ENCODE results near the gene ACTRT2. TPM values are rescaled to one million over a fixed set of nuclear protein-coding genes. Genes with fewer than 3 reads are reported as not detected.

Gene ACTRT2
- total and polyA plus RNA-seq, 2 experiments from 2014 or later, result not detected

GRCh38 chr1:2973601-2974593 lies 47.4 kb upstream of the ACTRT2 start:
- Histone ChIP-seq H2AFZ (no peak overlapping the region), H3K27me3 (ENCODE audit: insufficient read depth) (no peaks in the 10 kb centered on the region), H3K36me3 (ENCODE audit: insufficient read depth) (no peaks in the 10 kb centered on the region), H3K79me2 (replicated peaks; ENCODE audit: insufficient read depth) (no peaks in the 10 kb centered on the region), H3K4me2 (no peak overlapping the region), H3K27ac (ENCODE audit: low read depth) (no peak overlapping the region), H3K9me2 (ENCODE audit: insufficient read depth) (no peaks in the 10 kb centered on the region), H4K20me1 (replicated peaks; ENCODE audit: insufficient read depth) (no peaks in the 10 kb centered on the region), H3K4me1 (ENCODE audit: insufficient read depth) (no peaks in the 10 kb centered on the region), H3K4me3 (no peak overlapping the region), H3F3A (replicated peaks; ENCODE audit: low read depth) (no peaks in the 10 kb centered on the region)
- peaks cover 29% of the 10 kb centered on the region for H3K9me3 Mint-ChIP-seq
- no peak for DNase-seq (ENCODE audit: low spot score)
- peaks cover 2% of the 10 kb centered on the region for H3K27me3 Mint-ChIP-seq (ENCODE audit: insufficient read depth, low read depth, poor library complexity)
- no peak overlapping the region for H3K4me3 Mint-ChIP-seq
- no peaks in the 10 kb centered on the region for H3K4me1 Mint-ChIP-seq
- TF ChIP-seq, protein P1, sequence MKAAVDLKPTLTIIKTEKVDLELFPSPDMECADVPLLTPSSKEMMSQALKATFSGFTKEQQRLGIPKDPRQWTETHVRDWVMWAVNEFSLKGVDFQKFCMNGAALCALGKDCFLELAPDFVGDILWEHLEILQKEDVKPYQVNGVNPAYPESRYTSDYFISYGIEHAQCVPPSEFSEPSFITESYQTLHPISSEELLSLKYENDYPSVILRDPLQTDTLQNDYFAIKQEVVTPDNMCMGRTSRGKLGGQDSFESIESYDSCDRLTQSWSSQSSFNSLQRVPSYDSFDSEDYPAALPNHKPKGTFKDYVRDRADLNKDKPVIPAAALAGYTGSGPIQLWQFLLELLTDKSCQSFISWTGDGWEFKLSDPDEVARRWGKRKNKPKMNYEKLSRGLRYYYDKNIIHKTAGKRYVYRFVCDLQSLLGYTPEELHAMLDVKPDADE (IDR thresholded peaks at IDR 0.05), result no peak
- TF ChIP-seq EZH2phosphoT487 (IDR thresholded peaks at IDR 0.05; ENCODE audit: unreplicated experiment) (no peak), CREB1 (CRISPR knock-in tag; IDR thresholded peaks at IDR 0.05; ENCODE audit: low read depth) (no peak), POLR2AphosphoS5 (IDR thresholded peaks at IDR 0.05; ENCODE audit: low read depth) (no peak), ZNF114 (CRISPR knock-in tag; IDR thresholded peaks at IDR 0.05) (no peak), JUNB (IDR thresholded peaks at IDR 0.05; ENCODE audit: unreplicated experiment) (no peak), EZH2 (IDR thresholded peaks at IDR 0.05; ENCODE audit: low read depth, unreplicated experiment) (no peak), ZNF331 (CRISPR knock-in tag; IDR thresholded peaks at IDR 0.05; ENCODE audit: low read depth) (no peak), REST (IDR thresholded peaks at IDR 0.05; ENCODE audit: unreplicated experiment) (no peak), STAT1 (IDR thresholded peaks at IDR 0.05; ENCODE audit: unreplicated experiment) (no peak), NANOG (IDR thresholded peaks at IDR 0.05; ENCODE audit: borderline replicate concordance) (no peak)
- TF ChIP-seq, protein P2, sequence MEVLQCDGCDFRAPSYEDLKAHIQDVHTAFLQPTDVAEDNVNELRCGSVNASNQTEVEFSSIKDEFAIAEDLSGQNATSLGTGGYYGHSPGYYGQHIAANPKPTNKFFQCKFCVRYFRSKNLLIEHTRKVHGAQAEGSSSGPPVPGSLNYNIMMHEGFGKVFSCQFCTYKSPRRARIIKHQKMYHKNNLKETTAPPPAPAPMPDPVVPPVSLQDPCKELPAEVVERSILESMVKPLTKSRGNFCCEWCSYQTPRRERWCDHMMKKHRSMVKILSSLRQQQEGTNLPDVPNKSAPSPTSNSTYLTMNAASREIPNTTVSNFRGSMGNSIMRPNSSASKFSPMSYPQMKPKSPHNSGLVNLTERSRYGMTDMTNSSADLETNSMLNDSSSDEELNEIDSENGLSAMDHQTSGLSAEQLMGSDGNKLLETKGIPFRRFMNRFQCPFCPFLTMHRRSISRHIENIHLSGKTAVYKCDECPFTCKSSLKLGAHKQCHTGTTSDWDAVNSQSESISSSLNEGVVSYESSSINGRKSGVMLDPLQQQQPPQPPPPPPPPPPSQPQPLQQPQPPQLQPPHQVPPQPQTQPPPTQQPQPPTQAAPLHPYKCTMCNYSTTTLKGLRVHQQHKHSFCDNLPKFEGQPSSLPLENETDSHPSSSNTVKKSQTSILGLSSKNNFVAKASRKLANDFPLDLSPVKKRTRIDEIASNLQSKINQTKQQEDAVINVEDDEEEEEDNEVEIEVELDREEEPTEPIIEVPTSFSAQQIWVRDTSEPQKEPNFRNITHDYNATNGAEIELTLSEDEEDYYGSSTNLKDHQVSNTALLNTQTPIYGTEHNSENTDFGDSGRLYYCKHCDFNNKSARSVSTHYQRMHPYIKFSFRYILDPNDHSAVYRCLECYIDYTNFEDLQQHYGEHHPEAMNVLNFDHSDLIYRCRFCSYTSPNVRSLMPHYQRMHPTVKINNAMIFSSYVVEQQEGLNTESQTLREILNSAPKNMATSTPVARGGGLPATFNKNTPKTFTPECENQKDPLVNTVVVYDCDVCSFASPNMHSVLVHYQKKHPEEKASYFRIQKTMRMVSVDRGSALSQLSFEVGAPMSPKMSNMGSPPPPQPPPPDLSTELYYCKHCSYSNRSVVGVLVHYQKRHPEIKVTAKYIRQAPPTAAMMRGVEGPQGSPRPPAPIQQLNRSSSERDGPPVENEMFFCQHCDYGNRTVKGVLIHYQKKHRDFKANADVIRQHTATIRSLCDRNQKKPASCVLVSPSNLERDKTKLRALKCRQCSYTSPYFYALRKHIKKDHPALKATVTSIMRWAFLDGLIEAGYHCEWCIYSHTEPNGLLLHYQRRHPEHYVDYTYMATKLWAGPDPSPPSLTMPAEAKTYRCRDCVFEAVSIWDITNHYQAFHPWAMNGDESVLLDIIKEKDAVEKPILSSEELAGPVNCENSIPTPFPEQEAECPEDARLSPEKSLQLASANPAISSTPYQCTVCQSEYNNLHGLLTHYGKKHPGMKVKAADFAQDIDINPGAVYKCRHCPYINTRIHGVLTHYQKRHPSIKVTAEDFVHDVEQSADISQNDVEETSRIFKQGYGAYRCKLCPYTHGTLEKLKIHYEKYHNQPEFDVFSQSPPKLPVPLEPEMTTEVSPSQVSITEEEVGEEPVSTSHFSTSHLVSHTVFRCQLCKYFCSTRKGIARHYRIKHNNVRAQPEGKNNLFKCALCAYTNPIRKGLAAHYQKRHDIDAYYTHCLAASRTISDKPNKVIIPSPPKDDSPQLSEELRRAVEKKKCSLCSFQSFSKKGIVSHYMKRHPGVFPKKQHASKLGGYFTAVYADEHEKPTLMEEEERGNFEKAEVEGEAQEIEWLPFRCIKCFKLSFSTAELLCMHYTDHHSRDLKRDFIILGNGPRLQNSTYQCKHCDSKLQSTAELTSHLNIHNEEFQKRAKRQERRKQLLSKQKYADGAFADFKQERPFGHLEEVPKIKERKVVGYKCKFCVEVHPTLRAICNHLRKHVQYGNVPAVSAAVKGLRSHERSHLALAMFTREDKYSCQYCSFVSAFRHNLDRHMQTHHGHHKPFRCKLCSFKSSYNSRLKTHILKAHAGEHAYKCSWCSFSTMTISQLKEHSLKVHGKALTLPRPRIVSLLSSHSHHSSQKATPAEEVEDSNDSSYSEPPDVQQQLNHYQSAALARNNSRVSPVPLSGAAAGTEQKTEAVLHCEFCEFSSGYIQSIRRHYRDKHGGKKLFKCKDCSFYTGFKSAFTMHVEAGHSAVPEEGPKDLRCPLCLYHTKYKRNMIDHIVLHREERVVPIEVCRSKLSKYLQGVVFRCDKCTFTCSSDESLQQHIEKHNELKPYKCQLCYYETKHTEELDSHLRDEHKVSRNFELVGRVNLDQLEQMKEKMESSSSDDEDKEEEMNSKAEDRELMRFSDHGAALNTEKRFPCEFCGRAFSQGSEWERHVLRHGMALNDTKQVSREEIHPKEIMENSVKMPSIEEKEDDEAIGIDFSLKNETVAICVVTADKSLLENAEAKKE (CRISPR knock-in tag; IDR thresholded peaks at IDR 0.05), result no peak
- TF ChIP-seq, protein P3, sequence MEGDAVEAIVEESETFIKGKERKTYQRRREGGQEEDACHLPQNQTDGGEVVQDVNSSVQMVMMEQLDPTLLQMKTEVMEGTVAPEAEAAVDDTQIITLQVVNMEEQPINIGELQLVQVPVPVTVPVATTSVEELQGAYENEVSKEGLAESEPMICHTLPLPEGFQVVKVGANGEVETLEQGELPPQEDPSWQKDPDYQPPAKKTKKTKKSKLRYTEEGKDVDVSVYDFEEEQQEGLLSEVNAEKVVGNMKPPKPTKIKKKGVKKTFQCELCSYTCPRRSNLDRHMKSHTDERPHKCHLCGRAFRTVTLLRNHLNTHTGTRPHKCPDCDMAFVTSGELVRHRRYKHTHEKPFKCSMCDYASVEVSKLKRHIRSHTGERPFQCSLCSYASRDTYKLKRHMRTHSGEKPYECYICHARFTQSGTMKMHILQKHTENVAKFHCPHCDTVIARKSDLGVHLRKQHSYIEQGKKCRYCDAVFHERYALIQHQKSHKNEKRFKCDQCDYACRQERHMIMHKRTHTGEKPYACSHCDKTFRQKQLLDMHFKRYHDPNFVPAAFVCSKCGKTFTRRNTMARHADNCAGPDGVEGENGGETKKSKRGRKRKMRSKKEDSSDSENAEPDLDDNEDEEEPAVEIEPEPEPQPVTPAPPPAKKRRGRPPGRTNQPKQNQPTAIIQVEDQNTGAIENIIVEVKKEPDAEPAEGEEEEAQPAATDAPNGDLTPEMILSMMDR (conservative IDR thresholded peaks at IDR 0.05; ENCODE audit: low read depth in 2 of 2), result no peak
- peaks cover 4% of the 10 kb centered on the region; the same call in 1 of the 3 replicates for H3K36me3 Mint-ChIP-seq (ENCODE audit: low read depth)
- no peak overlapping the region for H3K27ac Mint-ChIP-seq
- no peak for ATAC-seq

Data from GM23338 (cell line).